Astrocyte (in vitro differentiated cells and primary cell): ENCODE measurements around the gene RBM11. TPM values are rescaled to one million over a fixed set of nuclear protein-coding genes. Genes with fewer than 3 reads are reported as not detected.

Experiments
- DNase-seq: peaks from one replicate; pipeline ENCODE4 v3.0.0-alpha.2; 2010; ENCODE audit warnings: low read depth
- FAIRE-seq: peaks from 2 replicates; lab custom pipeline; 2011; peaks lifted over from hg19 to GRCh38; lab: Jason Lieb, UNC
- H2AFZ ChIP-seq: 2 replicates; pipeline ENCODE4 v1.6.0; 2012; ENCODE audit warnings: low read depth, low read length, inconsistent platforms
- H3K27ac ChIP-seq: 2 replicates; pipeline ENCODE4 v1.5.1; 2011; ENCODE audit warnings: low read depth, low read length, inconsistent platforms
- H3K27me3 ChIP-seq: 2 replicates; pipeline ENCODE4 v1.6.0; 2011; ENCODE audit warnings: low read length, inconsistent platforms; ENCODE audit not compliant: insufficient read depth
- H3K36me3 ChIP-seq: 2 replicates; pipeline ENCODE4 v1.5.1; 2011; ENCODE audit warnings: low read length, inconsistent platforms; ENCODE audit not compliant: insufficient read depth
- H3K4me1 ChIP-seq: 2 replicates; pipeline ENCODE4 v1.5.1; 2011; ENCODE audit warnings: low read length, inconsistent platforms; ENCODE audit not compliant: insufficient read depth
- H3K4me2 ChIP-seq: 2 replicates; pipeline ENCODE4 v1.6.0; 2012; ENCODE audit warnings: low read length, inconsistent platforms
- H3K4me3 ChIP-seq: 2 replicates; pipeline ENCODE4 v1.5.1; 2011; ENCODE audit warnings: low read depth, mild to moderate bottlenecking, low read length, inconsistent platforms; ENCODE audit not compliant: insufficient read depth
- H3K79me2 ChIP-seq: 2 replicates; pipeline ENCODE4 v1.6.0; 2012; ENCODE audit warnings: mild to moderate bottlenecking, low read length, inconsistent platforms; ENCODE audit not compliant: insufficient read depth
- H3K9ac ChIP-seq: 2 replicates; pipeline ENCODE4 v1.6.0; 2012; ENCODE audit warnings: mild to moderate bottlenecking, low read length, inconsistent platforms
- H3K9me3 ChIP-seq: 2 replicates; pipeline ENCODE4 v1.5.1; 2012; ENCODE audit warnings: low read depth, mild to moderate bottlenecking, low read length, inconsistent platforms; ENCODE audit not compliant: insufficient read depth
- H4K20me1 ChIP-seq: 2 replicates; pipeline ENCODE4 v1.6.0; 2012; ENCODE audit warnings: low read length, inconsistent platforms; ENCODE audit not compliant: insufficient read depth
- H3K27ac Mint-ChIP-seq: one replicate; pipeline ENCODE4 v1.8.0; 2021; ENCODE audit warnings: mild to moderate bottlenecking, mixed read lengths; ENCODE audit not compliant: unreplicated experiment
- H3K27me3 Mint-ChIP-seq: one replicate; pipeline ENCODE4 v1.8.0; 2021; ENCODE audit warnings: low read depth, mixed read lengths; ENCODE audit not compliant: unreplicated experiment
- H3K36me3 Mint-ChIP-seq: one replicate; pipeline ENCODE4 v1.8.0; 2021; ENCODE audit warnings: low read depth, mixed read lengths; ENCODE audit not compliant: unreplicated experiment
- H3K4me1 Mint-ChIP-seq: one replicate; pipeline ENCODE4 v1.8.0; 2021; ENCODE audit warnings: low read depth, mixed read lengths; ENCODE audit not compliant: unreplicated experiment
- H3K4me3 Mint-ChIP-seq: one replicate; pipeline ENCODE4 v1.8.0; 2021; ENCODE audit warnings: mild to moderate bottlenecking, moderate library complexity, mixed read lengths; ENCODE audit not compliant: unreplicated experiment
- H3K9me3 Mint-ChIP-seq: one replicate; pipeline ENCODE4 v1.8.0; 2021; ENCODE audit warnings: mild to moderate bottlenecking, mixed read lengths; ENCODE audit not compliant: unreplicated experiment
- CTCF ChIP-seq: IDR thresholded peaks from 2 replicates; pipeline ENCODE4 v1.5.1; 2011; ENCODE audit warnings: low read depth, mild to moderate bottlenecking, inconsistent platforms, low read length, moderate library complexity; ENCODE audit not compliant: insufficient read depth
- EZH2 ChIP-seq: IDR thresholded peaks from 2 replicates; pipeline ENCODE4 v1.6.1; 2012; ENCODE audit warnings: mild to moderate bottlenecking, low read length, inconsistent platforms; ENCODE audit not compliant: insufficient read depth
- total RNA-seq: library from RNA; stranded (reverse); gene quantifications from 2 replicates; pipeline ENCODE4 v1.2.1, GENCODE V29; 2021

Gene RBM11
- total RNA-seq, 1 donor from 2014 or later, result 3.4 TPM

- H3K27me3 ChIP-seq, result no peaks in the 10 kb centered on the region
- FAIRE-seq, result no peak
- TF ChIP-seq CTCF (no peak), EZH2 (no peak)
Observed at GRCh38 chr21:14262039-14262438, 46.1 kb downstream of the RBM11 start.

GRCh38 chr21:14263879-14264278 lies 47.9 kb downstream of the RBM11 start:
- Histone ChIP-seq H3K9me3 (no peaks in the 10 kb centered on the region), H3K4me3 (no peak overlapping the region), H4K20me1 (no peaks in the 10 kb centered on the region), H3K27ac (no peak overlapping the region), H3K4me2 (no peak overlapping the region), H3K79me2 (no peaks in the 10 kb centered on the region), H3K27me3 (no peaks in the 10 kb centered on the region), H3K4me1 (no peaks in the 10 kb centered on the region), H3K36me3 (no peaks in the 10 kb centered on the region), H2AFZ (no peak overlapping the region), H3K9ac (no peak overlapping the region)
- H3K4me1 Mint-ChIP-seq, result no peaks in the 10 kb centered on the region
- H3K27me3 Mint-ChIP-seq, result no peaks in the 10 kb centered on the region
- FAIRE-seq (no peak), DNase-seq (no peak)
- H3K9me3 Mint-ChIP-seq, result no peaks in the 10 kb centered on the region
- TF ChIP-seq EZH2, result no peak
- no peak for TF ChIP-seq CTCF
- no peak overlapping the region for H3K4me3 Mint-ChIP-seq
- no peak overlapping the region for H3K27ac Mint-ChIP-seq
- no peaks in the 10 kb centered on the region for H3K36me3 Mint-ChIP-seq

More at GRCh38 chr21:14262039-14262438, 46.1 kb downstream of the RBM11 start:
- Mint-ChIP-seq H3K36me3 (no peaks in the 10 kb centered on the region), H3K4me1 (no peaks in the 10 kb centered on the region), H3K4me3 (no peak overlapping the region), H3K9me3 (no peaks in the 10 kb centered on the region), H3K27me3 (peaks cover 6% of the 10 kb centered on the region), H3K27ac (no peak overlapping the region)
- no peak overlapping the region for H3K9ac ChIP-seq
- H4K20me1 ChIP-seq, result no peaks in the 10 kb centered on the region
- H3K4me3 ChIP-seq, result no peak overlapping the region
- no peaks in the 10 kb centered on the region for H3K79me2 ChIP-seq
- no peaks in the 10 kb centered on the region for H3K36me3 ChIP-seq
- no peak overlapping the region for H2AFZ ChIP-seq
- DNase-seq, result no peak
- no peak overlapping the region for H3K4me2 ChIP-seq
- no peaks in the 10 kb centered on the region for H3K9me3 ChIP-seq
- H3K27ac ChIP-seq, result no peak overlapping the region
- no peaks in the 10 kb centered on the region for H3K4me1 ChIP-seq

GRCh38 chr21:14265023-14265422 lies 49.1 kb downstream of the RBM11 start:
- no peak overlapping the region for H3K4me2 ChIP-seq
- no peak overlapping the region for H2AFZ ChIP-seq
- no peaks in the 10 kb centered on the region for H3K27me3 ChIP-seq
- H4K20me1 ChIP-seq, result no peaks in the 10 kb centered on the region
- H3K36me3 ChIP-seq, result no peaks in the 10 kb centered on the region
- H3K27me3 Mint-ChIP-seq, result no peaks in the 10 kb centered on the region
- no peaks in the 10 kb centered on the region for H3K36me3 Mint-ChIP-seq
- H3K27ac Mint-ChIP-seq, result no peak overlapping the region
- no peak overlapping the region for H3K4me3 Mint-ChIP-seq
- no peaks in the 10 kb centered on the region for H3K9me3 ChIP-seq
- no peaks in the 10 kb centered on the region for H3K9me3 Mint-ChIP-seq
- H3K4me1 Mint-ChIP-seq, result no peaks in the 10 kb centered on the region
- no peak overlapping the region for H3K4me3 ChIP-seq
- H3K27ac ChIP-seq, result no peak overlapping the region
- H3K79me2 ChIP-seq, result no peaks in the 10 kb centered on the region
- TF ChIP-seq EZH2, result no peak
- no peak for TF ChIP-seq CTCF
- H3K4me1 ChIP-seq, result no peaks in the 10 kb centered on the region
- H3K9ac ChIP-seq, result no peak overlapping the region
- no peak for FAIRE-seq
- no peak for DNase-seq
